GM18507 (cell line): ENCODE data around the gene SSUH2.
"Not testable (repeated sequence)": the region's sequence is repeated elsewhere in the genome, so short reads cannot be mapped to it uniquely, and the experiment has no call there.

ENCODE experiments used
- DNase-seq: peaks from one replicate; pipeline ENCODE4 v3.0.0; 2011; ENCODE audit warnings: low read depth; ENCODE audit not compliant: insufficient read length; ENCODE audit errors: extremely low spot score
- FAIRE-seq: peaks from 2 replicates; lab custom pipeline; 2011; peaks lifted over from hg19 to GRCh38; lab: Jason Lieb, UNC

The SSUH2 gene

GRCh38 chr3:8595695-8596115 lies 48.9 kb downstream of the SSUH2 start:
- FAIRE-seq (no peak), DNase-seq (no peak)

- FAIRE-seq, result no peak
- no peak for DNase-seq
Observed at GRCh38 chr3:8595252-8595651, 49.3 kb downstream of the SSUH2 start.

- DNase-seq, result no peak
- FAIRE-seq, result no peak
Observed at GRCh38 chr3:8593021-8593827, 51.4 kb downstream of the SSUH2 start.

DNA sequence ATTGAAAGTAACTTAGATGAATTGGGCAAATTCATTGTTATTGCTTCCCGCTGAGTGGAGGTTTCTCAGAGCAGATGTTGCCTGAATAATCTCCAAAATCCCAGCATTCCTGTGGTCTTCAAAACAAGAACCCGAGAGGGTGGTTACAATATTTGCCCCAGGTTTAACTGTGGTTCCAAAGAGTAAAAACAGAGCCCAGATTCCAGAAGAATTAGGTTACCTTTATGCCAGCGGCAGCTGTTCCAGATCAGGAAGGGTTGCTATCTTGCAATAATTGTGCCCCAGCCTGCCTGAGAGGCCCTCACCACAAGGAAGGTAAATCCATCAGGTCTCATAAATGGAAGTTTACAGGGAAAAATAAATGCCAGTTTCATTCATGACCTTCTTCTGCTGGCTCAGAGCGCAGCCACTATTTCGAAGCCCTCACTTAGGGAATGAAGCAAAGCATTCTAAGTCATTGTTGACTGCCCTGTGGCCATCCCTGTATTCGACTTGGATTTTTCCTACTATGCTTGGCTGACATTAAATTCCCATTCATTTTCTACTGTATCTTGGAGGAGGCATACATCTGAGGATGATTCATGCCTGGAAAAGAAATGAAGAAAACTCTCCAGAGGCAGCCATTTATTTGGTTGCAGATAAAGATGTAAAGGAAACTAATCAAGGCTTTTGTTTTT lies 54.6 kb downstream of the SSUH2 start:
- DNase-seq, result no peak
- no peak for FAIRE-seq

DNA sequence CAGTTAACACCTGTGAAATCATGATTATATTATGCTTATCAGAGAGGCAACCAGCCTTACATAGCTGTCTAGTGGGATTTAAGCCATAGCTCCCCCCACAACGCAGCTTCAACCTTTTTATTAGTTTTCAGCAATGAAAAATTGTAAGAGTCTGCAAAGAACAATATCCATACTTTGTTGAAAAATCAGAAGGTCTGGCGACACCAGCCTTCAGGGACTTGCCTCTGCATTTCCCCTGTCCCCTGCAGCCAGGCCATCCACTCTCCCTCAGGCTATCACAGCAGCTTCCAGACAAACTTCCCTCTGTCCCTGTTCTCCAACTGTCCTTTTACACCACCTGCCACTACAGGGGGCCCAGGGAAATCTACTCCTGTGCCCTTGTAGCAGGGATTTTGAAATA lies 59.9 kb downstream of the SSUH2 start:
- DNase-seq (no peak), FAIRE-seq (no peak)

- DNase-seq (no peak), FAIRE-seq (no peak)
Observed at GRCh38 chr3:8581806-8582445, 62.7 kb downstream of the SSUH2 start.

DNA sequence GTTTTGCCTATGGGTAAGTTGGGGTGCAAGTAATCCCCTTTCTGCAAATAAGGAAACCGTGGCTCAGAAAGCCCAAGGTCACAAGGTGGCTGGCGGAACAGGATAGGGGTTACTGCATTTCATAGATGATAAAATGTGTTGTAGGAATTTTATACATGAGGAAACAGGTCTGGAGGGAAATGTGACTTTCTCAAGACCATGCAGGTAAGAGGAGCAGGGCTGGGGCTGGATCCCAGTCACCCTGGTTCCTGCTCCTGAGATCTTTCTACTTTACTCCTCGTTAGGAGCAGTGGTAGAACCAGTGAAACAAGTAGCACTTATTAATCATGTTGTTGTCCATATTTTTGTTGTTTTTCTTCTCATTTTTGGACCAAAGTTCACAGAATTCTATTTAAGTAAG lies 63.2 kb downstream of the SSUH2 start:
- FAIRE-seq (no peak), DNase-seq (no peak)

DNA sequence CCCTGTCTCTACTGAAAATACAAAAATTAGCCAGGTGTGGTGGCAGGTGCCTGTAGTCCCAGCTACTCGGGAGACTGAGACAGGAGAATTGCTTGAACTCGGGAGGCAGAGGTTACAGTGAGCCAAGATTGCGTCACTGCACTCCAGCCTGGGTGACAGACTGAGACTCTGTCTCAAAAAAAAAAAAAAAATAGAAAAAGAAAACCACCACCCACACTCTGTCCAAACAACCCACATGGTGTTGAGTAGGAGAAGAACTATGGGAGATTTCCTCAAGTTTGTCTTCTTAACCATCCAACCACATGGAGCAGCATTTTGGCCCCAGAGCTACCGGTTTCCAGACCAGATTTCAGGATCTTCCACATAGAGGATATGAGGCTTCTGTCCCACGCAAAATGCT lies 64.2 kb downstream of the SSUH2 start:
- not testable (repeated sequence) for DNase-seq, FAIRE-seq

DNA sequence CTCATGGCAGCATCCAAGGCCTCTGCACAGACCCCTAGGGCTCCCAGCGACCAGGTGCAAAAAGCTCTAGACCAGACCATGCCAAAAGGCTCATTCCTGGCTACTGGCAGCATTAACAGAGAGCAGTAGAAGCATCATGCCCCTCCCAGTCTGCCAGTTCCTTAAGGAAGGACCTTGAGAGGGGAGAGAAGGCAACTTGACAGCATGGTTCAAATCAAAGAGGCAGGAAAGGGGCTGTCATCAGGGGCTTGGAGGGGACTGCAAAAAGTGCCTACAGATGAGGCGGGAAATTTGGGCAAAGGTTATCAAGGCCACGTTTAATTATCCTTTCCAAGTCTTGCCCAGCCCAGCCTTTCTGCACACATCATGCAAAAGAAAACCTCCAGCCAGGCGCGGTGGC lies 64.7 kb downstream of the SSUH2 start:
- FAIRE-seq, result no peak
- no peak for DNase-seq

DNA sequence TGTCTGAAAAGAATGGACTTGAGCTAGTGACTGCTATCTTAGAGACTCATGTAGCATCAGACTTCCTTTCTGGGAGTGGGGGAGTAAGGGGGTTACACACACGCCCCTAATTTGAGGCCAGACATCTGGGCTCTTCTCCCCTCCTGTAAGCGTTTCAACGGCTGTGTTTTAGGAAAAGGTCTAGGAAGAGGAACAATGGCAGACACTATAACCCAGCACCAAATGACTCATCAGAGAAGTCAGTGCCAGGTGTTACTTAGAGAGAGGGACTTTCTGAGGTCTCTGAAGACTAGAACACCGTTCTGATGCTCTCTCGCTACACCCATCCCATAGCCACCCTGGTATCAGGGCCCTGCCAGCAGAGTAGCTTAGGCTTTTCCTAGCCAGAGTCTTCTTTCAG lies 65.5 kb downstream of the SSUH2 start:
- FAIRE-seq (no peak), DNase-seq (peak; percentile 4)

DNA sequence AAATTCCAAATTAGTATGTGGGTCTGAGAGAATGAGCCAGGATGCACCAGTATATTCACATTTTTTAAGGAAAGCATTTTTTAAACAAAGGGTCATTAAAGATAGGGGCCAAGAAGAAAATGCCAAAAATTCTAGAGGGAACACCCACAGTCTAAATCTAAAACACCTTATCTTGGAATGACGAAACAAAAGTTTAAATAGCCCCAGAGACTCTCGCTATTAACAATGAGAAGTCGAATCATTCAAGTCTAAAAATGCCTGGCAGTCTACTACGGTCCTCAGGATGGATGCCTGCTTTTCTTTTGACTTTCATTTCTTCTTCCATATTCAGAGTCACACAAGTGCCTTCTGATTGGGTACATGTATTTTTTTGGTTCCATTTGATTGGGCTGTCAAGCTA lies 66.3 kb downstream of the SSUH2 start:
- no peak for FAIRE-seq

GRCh38 chr3:8576841-8577571 lies 67.6 kb downstream of the SSUH2 start:
- no peak for FAIRE-seq
- DNase-seq, result no peak

More for the DNA sequence above, 66.3 kb downstream of the SSUH2 start:
- DNase-seq, result no peak

DNA sequence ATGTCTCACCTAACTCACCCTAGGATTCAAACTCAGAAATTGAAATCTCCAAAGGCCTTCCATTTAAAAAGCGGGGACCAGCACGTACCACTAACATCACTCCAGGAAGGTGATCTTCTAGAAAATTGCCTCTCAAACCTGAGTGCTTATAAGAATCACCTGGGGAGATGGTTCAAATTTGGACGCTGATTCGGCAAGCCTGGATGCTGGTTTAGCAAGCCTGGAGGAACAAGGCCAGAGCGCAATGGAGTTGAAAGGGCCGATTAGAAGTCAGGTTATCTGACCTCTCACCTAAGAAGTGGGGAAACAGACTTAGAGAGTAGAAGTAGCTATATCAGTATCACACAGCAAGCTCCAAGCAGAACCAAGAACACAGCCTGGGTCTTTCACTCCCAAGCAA lies 68.2 kb downstream of the SSUH2 start:
- no peak for DNase-seq
- no peak for FAIRE-seq

DNA sequence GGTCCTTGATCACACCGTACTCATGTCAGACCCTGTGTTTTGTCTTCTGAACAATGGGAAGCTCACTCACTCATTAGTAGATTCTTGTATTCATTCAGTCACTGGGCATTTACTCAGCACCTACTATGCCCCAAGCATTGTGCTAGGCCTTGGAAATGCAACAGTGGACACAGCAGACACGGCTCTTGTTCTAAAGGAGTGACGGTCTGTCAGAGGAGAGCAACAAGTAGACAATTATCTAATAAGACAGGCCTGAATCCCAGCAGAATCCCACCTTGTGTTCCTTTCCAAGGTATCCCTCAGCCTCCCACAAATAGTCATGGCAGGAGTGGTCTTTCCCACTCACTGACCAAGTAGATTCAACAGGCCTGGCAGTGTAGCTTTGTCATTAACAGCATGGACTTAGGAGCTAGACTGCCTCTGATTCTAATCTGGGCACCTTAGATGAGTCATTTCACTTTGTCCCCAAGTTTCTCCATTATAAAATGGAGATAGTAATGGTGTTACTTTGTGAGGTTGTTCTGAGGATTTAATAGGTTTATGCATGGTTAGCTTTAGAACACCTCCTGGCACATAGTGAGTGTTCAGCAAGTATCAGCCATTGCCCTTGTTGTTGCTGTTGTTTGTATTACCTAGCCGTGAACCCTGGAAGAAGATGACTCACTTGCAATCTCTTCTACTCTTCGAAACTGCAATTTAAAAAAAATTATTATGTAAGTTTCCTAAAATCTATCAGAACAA lies 69.1 kb downstream of the SSUH2 start:
- FAIRE-seq (no peak), DNase-seq (no peak)

DNA sequence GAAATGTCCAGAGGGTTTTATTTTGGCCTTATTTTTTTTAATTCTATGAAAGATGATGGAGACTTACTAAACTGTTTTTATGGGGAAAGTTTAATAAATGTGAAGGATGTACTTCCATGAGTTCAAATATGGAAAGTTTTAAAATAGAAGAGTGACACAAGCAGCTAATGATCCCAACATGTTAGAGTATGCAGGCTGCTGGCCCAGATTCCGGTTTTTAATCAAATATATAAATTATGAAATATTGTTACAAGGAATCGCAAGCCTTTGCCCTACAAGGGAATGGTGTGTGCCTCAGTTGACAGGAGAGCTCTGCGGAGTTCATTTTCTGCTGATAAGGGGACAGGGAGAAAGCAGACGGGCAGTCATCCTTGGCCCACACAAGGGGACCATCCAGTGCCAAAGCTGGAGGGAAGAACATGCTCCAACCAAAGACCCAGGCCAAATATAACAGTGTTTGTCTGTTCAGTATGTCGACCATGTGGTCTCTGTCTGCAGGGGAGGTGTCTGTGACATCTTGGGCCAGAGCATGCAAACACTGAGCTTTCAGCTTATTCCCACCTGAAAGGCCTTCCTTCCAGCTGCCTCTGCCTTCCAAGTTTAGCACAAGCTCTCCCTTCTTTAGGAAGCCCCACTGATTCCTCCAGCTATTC lies 69.8 kb downstream of the SSUH2 start:
- no peak for FAIRE-seq
- no peak for DNase-seq

DNA sequence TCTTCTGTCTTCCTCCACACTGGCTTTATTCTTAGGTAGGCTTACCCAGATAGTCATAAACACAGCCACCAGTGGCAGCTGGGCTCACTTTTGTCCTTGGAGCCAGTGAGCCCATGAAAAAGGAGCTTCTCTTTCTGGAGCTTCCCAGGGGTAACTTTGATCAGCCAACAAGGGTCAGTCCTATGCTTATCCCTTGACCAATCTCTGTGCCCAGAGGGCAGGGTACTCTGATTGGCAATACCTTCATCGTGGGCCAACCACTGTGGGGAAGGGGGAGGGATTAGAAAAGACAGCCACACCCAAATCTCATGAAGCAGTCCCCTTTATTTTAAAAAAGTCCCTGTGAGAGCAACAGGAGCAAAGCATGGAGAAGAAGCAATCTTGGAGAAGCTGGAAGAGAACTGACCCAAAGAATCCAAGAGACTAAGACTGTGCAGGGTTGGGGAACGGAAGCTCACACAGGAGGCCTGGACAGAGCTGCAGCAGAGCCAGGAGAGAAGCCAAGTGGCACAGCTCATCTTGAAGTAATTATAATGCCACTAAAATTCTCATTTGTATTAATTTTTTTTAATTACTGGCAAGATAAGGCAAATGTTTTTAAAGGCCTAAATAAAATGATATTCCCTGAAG lies 70.4 kb downstream of the SSUH2 start:
- DNase-seq (no peak), FAIRE-seq (no peak)

DNA sequence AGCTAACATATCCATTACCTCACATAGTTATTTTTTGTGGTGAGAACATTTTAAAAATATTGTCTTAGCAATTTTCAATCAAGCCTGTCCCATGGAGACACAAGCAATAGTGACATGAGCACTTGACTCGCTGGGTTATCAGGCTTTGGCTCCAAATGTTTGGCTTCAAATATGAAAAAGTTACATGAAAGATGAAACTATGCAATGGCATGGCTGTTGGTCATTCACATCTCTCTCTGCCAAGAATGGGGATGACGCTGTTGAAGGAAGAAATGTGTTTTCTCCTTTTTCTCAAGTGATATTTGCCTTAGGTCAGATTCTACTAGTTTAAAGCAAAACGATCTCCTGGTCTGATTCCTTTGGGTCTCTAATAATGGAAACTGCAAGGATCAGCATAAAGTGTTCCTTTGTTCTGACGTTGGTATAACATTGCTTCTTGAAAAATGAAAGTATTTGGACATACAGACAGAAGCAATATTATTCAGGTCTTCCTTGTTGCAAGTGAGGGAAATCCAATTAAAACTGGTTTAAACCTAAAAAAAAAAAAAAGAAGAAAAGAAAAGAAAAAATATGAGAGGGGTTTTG lies 71.2 kb downstream of the SSUH2 start:
- DNase-seq, result no peak
- FAIRE-seq, result no peak

DNA sequence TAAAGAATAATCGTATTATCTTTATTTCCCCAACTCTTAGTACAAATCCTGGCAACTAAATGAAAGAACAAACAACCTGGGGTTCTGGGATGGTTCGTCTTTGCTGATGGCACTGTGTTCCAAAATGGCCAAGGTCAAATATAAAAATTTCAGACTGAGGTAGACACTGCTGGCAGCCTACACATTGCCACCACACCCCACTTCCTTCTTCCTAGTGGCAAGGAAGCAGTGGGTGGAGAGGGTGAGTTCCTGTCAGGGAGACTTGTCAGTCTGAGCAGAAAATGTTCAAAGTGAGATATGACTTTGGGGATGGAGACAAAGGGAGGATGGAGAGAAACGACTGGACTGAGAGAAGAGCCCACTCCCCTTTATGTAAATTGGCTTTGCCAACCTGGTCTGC lies 73.3 kb downstream of the SSUH2 start:
- DNase-seq (no peak), FAIRE-seq (no peak)
